ENCODE results near the gene QRFP.

QRFP gene, protein sequence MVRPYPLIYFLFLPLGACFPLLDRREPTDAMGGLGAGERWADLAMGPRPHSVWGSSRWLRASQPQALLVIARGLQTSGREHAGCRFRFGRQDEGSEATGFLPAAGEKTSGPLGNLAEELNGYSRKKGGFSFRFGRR

DNA sequence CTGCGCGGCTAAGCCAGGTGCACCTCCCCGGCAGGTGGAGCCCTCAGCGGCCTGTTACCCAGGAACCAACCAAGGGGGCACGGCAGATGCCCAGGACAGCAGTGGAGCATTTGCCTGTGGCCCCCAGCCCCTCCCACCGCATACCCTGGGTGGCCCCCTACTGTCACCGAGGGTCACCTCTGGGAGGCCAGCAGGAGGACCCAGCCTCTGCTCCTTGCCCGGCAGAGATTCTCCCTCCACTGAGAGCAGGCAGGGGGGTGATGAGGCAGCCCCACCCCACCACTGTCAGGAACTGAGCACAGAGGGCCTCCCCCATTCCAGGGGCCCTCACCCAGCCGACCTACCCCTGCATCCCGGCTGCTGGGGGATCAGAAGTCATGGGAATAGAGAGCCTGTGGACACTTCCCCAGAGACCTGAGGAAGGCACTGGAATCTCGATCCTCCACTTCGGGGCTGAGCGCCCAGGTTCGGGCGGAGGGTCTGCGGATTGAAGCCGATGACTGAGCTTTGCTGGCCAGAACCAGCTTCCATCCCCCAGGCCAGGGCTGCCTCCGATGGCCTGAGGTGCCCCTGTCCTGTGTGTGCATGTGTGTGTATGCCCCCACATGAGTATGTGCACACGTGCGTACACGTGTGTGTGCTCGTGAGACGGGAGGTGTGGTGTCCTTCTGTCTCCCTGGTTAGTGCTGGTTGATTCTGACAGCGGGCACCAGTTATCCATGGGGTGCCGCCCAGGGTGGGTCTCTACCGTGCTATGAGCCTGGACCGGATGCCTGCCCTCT is at the start of gene QRFP:
Gene QRFP, minus strand, starts transcription at position 580 of the 782 bp plus-strand sequence. CDS start 2,974 bp downstream, outside the sequence.
- DNase-seq, result no peak

DNA sequence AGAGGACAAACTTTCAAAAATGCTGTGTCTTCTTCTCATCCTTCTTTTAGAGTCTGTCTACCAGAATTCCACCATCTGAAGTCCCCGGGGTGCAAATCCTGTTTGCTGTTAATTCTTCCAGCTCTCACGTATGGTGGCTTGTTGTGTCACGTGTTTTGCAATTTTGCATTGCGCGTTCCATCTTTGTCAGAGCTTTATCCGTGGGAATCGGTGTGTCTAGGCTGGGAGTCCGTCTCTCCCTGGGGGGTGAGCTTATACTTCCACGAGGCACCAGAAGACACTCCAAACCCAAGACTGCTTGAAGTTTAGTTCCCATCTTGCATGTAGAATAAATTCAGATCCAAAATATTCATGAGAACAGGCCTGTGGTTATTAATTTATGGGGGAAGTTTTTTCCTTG is 48.6 kb upstream of the QRFP start:
- DNase-seq, result no peak

- DNase-seq, result no peak
Observed at GRCh38 chr9:130944510-130945058, 48.0 kb upstream of the QRFP start.

- no peak for DNase-seq
Observed at GRCh38 chr9:130943777-130944176, 47.2 kb upstream of the QRFP start.

DNA sequence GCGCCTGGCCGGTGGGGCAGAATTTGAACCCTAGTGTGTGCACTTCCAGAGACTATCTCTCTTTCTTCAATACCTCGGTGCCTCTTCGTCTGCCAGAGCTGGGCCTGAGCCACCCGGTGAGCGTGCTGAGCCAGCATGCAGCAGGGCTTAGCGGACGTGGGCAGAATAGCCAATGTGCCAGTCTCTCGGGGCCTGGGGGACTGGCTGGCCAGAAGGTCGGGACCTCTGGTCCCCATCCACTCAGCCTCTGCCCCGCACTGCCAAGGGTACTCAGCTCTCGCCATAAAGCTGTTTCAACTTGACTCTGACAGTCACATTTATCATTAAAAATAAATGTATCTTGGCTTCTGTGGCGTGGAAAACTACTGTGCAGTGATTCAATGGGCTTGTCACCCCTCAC is 46.6 kb upstream of the QRFP start:
- DNase-seq, result no peak

GRCh38 chr9:130942679-130943078 is 46.1 kb upstream of the QRFP start:
- no peak for DNase-seq

- no peak for DNase-seq
Observed at GRCh38 chr9:130942084-130942483, 45.5 kb upstream of the QRFP start.

- peak; percentile 76 for DNase-seq
Observed at GRCh38 chr9:130940693-130941576, 44.3 kb upstream of the QRFP start.

- no peak for DNase-seq
Observed at GRCh38 chr9:130940027-130940549, 43.5 kb upstream of the QRFP start.

DNA sequence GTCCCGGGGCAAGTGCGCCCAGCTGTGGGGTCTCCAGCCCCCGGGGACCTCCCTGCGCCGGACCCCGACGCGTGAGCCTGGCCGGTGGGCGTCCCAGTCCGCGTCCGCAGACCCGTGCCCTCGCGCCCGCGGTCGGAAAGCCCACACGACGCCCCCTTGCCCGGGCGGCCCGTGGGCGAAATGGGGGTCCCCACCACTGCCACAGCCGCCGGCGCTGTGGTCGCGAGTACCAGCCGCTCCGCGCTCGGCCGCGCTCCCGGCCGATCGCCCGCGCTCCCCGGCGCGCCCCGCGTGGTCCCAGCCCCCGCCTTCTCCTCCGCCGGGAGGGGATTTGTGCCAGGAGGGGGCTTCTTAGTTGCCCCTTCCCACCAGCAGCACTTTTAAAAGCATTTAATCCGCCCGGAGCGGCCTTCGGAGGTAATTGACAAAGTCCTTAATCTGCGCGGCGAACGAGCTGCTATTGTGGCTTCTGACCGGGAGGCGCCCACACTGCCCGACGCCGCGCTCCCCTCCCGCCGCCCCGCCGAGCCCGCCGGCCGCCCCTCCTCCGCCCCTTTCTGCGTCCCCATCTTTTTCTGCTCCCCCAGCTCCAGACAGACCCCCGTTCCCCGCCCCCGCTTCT is 42.9 kb upstream of the QRFP start:
- no peak for DNase-seq

DNA sequence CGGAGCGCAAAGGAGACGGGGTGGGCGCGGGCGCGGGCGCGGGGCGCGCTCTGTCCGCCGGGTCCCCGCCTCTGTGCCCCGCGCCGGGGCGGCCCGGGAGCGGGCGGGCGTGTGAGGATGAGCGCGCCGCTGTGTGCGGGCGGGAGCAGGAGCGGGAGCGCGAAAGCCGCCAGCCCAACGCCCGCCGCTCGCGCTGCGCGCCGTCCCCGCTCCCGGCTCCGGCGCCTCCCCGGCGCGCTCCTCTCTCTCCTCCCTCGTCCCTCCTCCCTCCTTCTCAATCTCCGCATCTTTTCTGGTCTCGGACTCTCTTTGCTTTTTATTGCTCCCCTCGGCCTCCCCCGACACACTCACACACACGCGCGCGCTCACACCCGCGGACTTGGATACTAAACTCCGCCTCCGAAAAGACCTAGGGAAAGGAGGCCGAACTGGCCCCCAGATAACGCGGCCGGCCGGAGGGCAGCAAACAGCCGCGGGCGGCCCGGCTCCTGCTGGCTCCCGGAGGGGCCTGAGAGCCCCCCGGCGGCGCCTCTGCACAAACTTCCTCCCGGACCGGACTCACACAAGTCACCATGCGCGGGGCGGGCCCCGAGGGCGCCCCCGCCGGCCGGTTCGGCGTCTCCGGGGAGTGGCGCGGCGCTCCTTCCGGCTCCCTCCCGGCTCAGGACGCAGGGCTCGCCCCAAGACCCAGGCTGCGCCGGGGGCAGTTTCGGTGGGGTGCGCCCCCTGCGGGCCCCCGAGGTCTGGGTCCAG is 42.2 kb upstream of the QRFP start, which contains the start of gene FIBCD1:
Gene FIBCD1, minus strand, starts transcription at position 596 of the 753 bp plus-strand sequence. CDS start 640 bp downstream, outside the sequence.
- no peak for DNase-seq

- no peak for DNase-seq
Observed at GRCh38 chr9:130938184-130938651, 41.6 kb upstream of the QRFP start.

GRCh38 chr9:130937146-130938076 is 40.8 kb upstream of the QRFP start:
- no peak for DNase-seq

- no peak for DNase-seq
Observed at GRCh38 chr9:130936285-130937117, 39.9 kb upstream of the QRFP start.

DNA sequence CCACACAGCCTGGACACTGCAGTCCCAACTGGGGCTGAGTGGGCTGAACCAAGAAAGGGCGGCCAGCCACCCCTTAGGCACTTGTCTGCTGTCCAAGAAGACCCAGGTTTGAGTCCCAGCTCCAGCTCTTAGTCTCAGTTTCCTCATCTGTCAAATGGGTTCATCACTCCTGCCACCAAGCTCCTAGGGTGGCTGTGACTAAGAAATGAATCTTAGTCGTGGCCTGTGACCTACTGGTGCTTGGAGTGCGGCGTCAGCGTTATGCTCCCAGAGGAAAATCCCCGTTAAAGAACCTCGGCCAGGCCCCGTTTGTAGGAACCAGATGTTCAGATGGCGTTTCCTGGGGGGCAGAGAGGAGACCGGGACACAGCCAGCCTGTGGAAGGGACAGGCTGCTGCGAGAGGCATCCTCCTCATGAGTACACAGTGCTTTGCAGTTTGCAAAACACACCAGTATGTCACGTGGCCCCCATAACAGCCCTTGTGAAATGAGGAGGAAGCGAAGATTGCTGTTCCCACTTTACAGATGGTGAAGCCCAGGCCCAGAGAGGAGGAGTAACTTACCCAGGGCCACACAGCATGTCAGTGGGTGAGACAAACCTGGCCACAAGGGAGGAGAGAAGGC is 39.1 kb upstream of the QRFP start:
- no peak for DNase-seq

DNA sequence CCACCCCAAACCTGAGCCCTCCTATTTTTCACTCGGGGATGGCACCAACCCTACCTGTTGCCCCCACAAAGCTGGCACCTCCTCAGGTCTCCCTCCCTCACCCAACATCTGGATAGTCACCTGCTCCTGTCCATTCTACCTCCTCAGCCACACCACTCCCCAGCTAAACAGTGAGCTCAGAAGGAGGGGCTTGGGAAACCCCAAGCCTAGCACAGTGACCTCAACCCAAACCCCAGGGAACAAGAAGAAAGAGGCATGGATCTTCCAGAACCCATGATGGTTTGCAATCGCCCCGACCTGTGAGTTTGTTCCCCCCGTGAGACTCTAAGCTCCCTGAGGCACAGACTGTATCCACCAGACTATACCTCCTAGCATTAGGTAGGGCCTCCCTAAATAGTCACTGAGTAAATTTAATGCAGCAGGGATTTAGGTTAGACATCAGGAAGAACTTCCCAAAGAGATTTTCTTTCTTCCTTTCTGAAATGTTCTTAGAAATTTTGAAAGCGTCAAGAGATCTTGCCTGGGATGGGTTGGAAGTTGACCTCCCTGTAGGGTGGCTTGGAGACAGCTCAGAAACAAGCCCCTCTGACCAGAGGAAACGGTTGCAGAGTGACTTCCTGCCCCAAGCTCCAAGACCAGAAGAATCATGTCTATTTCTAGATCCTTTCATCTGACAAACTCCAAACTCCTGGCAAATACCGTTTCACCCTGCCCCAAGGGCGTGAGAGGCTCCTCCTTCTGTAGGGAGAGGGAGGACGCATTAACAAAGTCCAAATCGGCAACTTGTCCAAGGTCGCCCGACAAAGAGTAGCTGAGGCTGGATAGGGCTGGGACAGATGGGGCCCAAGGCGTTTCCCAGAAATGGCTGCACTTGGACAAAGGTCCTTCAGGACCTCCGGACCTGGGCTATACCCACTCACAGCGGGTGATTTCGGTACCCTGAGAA is 38.4 kb upstream of the QRFP start:
- no peak for DNase-seq

DNA sequence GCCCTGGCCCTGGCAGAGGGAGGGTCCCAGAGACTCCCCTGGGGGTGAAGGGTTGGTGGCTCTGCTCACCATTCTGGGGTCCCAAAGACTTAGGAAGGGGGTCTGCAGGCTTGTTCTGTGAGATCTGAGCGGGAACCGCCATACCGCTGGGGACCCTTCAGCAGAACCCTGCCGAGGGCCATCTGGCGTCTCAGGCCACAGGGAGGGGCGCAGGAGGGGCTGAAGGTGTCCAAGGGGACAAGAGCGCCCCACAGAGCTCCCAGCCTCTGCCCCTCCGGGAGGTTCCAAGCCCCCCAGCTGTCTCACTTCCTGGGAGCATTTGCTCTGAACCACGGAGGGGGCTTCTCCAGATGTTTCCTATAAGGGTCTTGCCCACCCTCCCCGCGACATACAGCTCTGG is 37.6 kb upstream of the QRFP start:
- DNase-seq, result no peak

Measured in activated naive CD4-positive, alpha-beta T cell treated with Interleukin-2 at 50 U/mL for 16 hours (primary cell).